ENCODE measurements around the gene SLC12A9.

Gene SLC12A9

DNA sequence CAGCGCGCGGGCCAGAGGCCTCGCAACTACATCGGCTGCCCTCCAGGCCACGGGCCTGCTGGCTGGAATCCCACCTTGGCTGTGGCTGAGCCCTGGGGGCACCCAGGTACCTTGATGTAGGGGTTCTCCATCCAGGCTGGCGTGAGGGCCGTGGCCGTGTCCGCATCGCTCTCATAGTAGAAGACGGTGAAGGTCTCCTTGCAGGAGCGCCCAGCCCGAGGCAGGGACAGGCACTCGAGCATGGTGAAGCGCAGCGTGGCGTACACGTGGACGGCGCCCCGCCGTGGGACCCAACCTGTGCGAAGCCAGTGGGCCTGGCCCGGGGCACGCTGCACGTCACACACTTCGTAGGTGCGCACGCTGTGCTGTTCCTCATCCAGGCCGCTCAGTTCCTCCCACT, 29.0 kb upstream of the SLC12A9 start:
- in situ Hi-C loops (cut with HindIII; ENCODE audit: low pct_ligation_motif_present, low pct_unique_long_range_greater_than_20kb, low sequenced_read_pairs): no loop called here
- DNase-seq: no peak

GRCh38 chr7:100824499-100825214, 27.9 kb upstream of the SLC12A9 start:
- in situ Hi-C loops (cut with HindIII; ENCODE audit: low pct_ligation_motif_present, low pct_unique_long_range_greater_than_20kb, low sequenced_read_pairs): loop anchor here (25.0 kb wide), 1 partner anchor 112 kb away; the partner anchor contains the start of genes EPO and POP7
- DNase-seq: no peak

- no peak for DNase-seq
- in situ Hi-C loops (cut with HindIII; ENCODE audit: low pct_ligation_motif_present, low pct_unique_long_range_greater_than_20kb, low sequenced_read_pairs): loop anchor here (25.0 kb wide), 1 partner anchor 113 kb away; the partner anchor contains the start of genes EPO and POP7
Measured at GRCh38 chr7:100825215-100825671, 27.3 kb upstream of the SLC12A9 start.

- in situ Hi-C loops (cut with HindIII; ENCODE audit: low pct_ligation_motif_present, low pct_unique_long_range_greater_than_20kb, low sequenced_read_pairs): loop anchor here (25.0 kb wide), 1 partner anchor 114 kb away; the partner anchor contains the start of genes EPO and POP7
- DNase-seq: peak; percentile 53
Measured at GRCh38 chr7:100825751-100826513, 26.6 kb upstream of the SLC12A9 start.

- peak; percentile 15 for DNase-seq
- in situ Hi-C loops (cut with HindIII; ENCODE audit: low pct_ligation_motif_present, low pct_unique_long_range_greater_than_20kb, low sequenced_read_pairs): loop anchor here (25.0 kb wide), 1 partner anchor 114 kb away; the partner anchor contains the start of genes EPO and POP7
Measured at GRCh38 chr7:100826514-100827329, 25.8 kb upstream of the SLC12A9 start.

DNA sequence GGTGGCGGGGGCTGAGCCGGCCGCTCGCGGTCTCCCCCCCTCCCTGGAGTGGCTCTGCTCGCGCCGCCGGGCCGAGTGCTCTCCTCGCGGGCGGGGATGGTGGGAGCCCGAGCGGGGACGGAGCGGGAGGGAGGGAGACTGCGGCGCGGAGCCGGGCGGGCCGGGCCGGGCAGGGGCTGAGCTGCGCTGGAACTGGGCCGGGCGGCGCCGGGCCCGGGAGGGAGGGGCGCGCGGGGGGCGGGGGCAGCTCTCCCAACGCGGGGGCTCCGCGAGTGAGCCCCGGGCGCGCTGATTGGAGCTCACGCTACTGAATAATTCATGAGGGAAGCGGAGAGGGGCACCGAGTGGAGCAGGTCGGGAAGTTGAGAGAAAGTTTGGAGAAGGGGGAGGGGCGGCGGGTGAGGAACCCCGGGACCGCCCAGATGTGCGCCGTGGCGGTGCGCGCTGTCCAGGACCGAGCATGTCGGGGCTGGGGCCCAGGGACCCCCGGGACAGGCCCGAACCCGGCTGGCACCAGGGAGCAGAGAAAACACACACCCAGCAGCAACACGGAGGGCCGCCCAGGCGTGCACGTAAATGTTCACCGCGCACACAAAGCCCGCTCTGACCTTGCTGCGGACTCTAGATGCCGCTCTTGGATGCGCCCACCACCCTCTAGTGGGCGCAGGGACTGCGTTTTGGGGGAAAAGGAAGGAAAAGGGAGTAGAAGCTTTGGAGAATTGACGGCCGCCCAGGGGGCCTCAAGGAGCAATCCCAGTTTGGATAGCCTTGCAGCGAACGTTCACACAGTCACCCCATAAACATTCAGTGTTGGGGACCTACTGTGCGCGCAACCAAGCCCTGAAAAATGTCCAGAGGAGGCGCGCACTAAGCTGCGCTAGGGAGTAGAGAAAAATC, 24.9 kb upstream of the SLC12A9 start, which contains the start of gene EPHB4:
TSS of gene EPHB4 (minus strand) at position 194 of the 897 bp plus-strand sequence. CDS start 493 bp downstream, outside the sequence.
- in situ Hi-C loops (cut with HindIII; ENCODE audit: low pct_ligation_motif_present, low pct_unique_long_range_greater_than_20kb, low sequenced_read_pairs): loop anchor here (25.0 kb wide), 1 partner anchor 115 kb away; the partner anchor contains the start of genes EPO and POP7
- peak; percentile 93 for DNase-seq

DNA sequence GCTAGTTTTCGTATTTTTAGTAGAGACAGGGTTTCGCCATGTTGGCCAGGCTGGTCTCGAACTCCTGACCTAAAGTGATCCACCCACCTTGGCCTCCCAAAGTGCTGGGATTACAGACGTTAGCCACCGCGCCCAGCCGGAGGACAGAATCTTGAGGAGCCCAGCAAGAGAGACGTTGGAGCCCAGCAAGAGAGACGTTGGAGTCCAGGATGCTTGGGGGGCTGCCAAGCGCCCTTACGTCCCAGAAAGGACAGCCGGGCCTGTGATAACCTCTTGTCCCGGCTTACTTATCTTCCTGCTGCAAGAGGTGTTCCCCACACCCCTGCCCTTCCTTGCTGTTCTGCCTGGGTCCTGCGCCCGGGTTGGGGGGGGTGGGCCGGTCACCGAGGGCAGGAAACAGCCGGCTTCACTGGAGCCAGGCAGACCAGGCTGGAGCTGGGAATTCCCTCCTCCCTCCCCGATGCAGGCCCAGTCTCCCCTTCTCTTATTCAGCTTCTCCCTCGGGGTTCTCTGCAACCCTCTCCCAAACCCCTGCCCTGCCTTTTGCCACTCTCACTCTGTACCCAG, 23.3 kb upstream of the SLC12A9 start:
- DNase-seq: no peak
- in situ Hi-C loops (cut with HindIII; ENCODE audit: low pct_ligation_motif_present, low pct_unique_long_range_greater_than_20kb, low sequenced_read_pairs): loop anchor here (25.0 kb wide), 1 partner anchor 117 kb away; the partner anchor contains the start of genes EPO and POP7

DNA sequence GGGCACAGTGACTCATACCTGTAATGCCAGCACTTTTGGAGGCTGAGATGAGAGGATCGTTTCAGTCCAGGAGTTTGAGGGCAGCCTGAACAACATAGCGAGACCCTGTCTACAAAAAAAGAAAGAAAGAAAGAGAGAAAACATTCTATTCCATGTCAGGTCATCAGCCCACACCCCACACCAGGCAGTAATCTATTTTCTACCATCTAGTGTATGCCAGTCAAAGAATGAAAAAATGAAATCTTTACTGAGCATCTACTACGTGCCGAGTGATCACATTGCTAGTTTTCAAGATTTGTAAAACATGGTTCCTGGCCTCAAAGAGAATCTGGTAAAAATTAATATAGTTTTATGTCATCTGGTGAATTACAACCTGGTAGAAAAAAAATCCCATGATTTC, 22.1 kb upstream of the SLC12A9 start:
- in situ Hi-C loops (cut with HindIII; ENCODE audit: low pct_ligation_motif_present, low pct_unique_long_range_greater_than_20kb, low sequenced_read_pairs): loop anchor here (25.0 kb wide), 1 partner anchor 118 kb away; the partner anchor contains the start of genes EPO and POP7
- no peak for DNase-seq

DNA sequence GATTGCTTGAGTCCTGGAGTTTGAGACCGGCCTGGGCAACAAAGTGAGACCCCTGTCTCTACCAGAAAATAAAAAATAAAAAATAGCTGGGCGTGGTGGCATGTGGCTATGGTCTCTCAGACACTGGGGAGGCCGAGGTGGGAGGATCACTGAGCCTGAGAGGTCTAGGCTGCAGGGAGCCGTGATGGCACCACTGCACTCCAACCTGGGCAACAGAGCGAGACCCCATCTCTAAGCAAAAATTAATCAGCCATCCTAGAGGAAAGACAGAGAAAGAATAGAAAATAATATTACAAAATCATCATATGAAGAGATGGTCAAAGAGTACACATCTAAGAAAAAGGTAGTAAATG, 20.3 kb upstream of the SLC12A9 start:
- no peak for DNase-seq
- in situ Hi-C loops (cut with HindIII; ENCODE audit: low pct_ligation_motif_present, low pct_unique_long_range_greater_than_20kb, low sequenced_read_pairs): loop anchor here (25.0 kb wide), 1 partner anchor 120 kb away; the partner anchor contains the start of genes EPO and POP7

- in situ Hi-C loops (cut with HindIII; ENCODE audit: low pct_ligation_motif_present, low pct_unique_long_range_greater_than_20kb, low sequenced_read_pairs): loop anchor here (25.0 kb wide), 1 partner anchor 124 kb away; the partner anchor contains the start of genes EPO and POP7
- DNase-seq: no peak
Measured at GRCh38 chr7:100835903-100836811, 16.4 kb upstream of the SLC12A9 start.

DNA sequence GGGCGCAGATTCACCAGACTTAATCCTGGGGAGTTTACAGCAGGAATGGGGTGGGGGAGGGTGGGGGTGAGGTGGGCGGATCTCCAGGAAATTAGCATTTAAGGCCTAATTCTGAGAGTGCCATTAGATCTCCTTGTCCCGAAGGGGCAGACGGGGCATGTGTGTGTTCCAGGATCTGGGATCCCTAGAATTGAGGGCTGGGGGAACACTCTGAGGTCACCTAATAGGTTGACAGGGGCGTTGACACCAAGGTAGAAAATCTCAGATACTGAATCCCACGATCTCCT, 15.8 kb upstream of the SLC12A9 start:
- in situ Hi-C loops (cut with HindIII; ENCODE audit: low pct_ligation_motif_present, low pct_unique_long_range_greater_than_20kb, low sequenced_read_pairs): loop anchor here (25.0 kb wide), 1 partner anchor 124 kb away; the partner anchor contains the start of genes EPO and POP7
- no peak for DNase-seq

GRCh38 chr7:100837099-100837836, 15.2 kb upstream of the SLC12A9 start:
- in situ Hi-C loops (cut with HindIII; ENCODE audit: low pct_ligation_motif_present, low pct_unique_long_range_greater_than_20kb, low sequenced_read_pairs): loop anchor here (25.0 kb wide), 1 partner anchor 125 kb away; the partner anchor contains the start of genes EPO and POP7
- peak; percentile 92 for DNase-seq

GRCh38 chr7:100839361-100839760, 13.2 kb upstream of the SLC12A9 start:
- in situ Hi-C loops (cut with HindIII; ENCODE audit: low pct_ligation_motif_present, low pct_unique_long_range_greater_than_20kb, low sequenced_read_pairs): loop anchor here (25.0 kb wide), 1 partner anchor 127 kb away; the partner anchor contains the start of genes EPO and POP7
- DNase-seq: no peak

- no peak for DNase-seq
- in situ Hi-C loops (cut with HindIII; ENCODE audit: low pct_ligation_motif_present, low pct_unique_long_range_greater_than_20kb, low sequenced_read_pairs): loop anchor here (25.0 kb wide), 1 partner anchor 128 kb away; the partner anchor contains the start of genes EPO and POP7
Measured at GRCh38 chr7:100840470-100841100, 11.9 kb upstream of the SLC12A9 start.

GRCh38 chr7:100847360-100847759, 5.2 kb upstream of the SLC12A9 start:
- no peak for DNase-seq
- in situ Hi-C loops (cut with HindIII; ENCODE audit: low pct_ligation_motif_present, low pct_unique_long_range_greater_than_20kb, low sequenced_read_pairs): loop anchor here (25.0 kb wide), 1 partner anchor 135 kb away; the partner anchor contains the start of genes EPO and POP7
